Measurements from ENCODE around the gene ARHGAP12.

- TF ChIP-seq CTCF (conservative IDR thresholded peaks at IDR 0.05) (no peak), EZH2 (IDR thresholded peaks at IDR 0.05; ENCODE audit: low read depth) (no peak)
Observed at GRCh38 chr10:31978156-31978483, 49.5 kb upstream of the ARHGAP12 start.
